B cell (primary cell): ENCODE data around the gene SYCE3. TPM values are rescaled to one million over a fixed set of nuclear protein-coding genes. Genes with fewer than 3 reads are reported as not detected.

Experiments
- ATAC-seq: fragments of 200-7000 bp; cut with Tn5 transposase; one replicate; pipeline ENCODE4 v1.10.0; 2021; ENCODE audit warnings: low read depth, mild to moderate bottlenecking, moderate number of reproducible peaks, moderate library complexity
- CTCF ChIA-PET: fragments of 350-600 bp; sonication (Branson Sonifier 250); formaldehyde crosslinking; loops from one replicate; lab custom pipeline; 2021; ENCODE audit warnings: antibody characterized with exemption, inconsistent platforms; lab: Charles Lee
- POLR2A ChIA-PET: fragments of 350-600 bp; sonication (Branson Sonifier 250); formaldehyde crosslinking; loops from one replicate; lab custom pipeline; 2021; ENCODE audit warnings: antibody characterized with exemption; lab: Charles Lee
- DNase-seq: peaks from one replicate; pipeline ENCODE4 v3.0.0; 2013
- H2AFZ ChIP-seq: 2 replicates; pipeline ENCODE4 v1.6.1; 2012; ENCODE audit warnings: mild to moderate bottlenecking, low read depth, low read length; ENCODE audit not compliant: insufficient read depth, poor library complexity, severe bottlenecking
- H3K27ac ChIP-seq, 2 donors: 1 replicate in 1 of 2; 2 replicates in 1 of 2; pipeline ENCODE4 v1.5.1; 2012 to 2013; ENCODE audit warnings: low read length in 2 of 2, mild to moderate bottlenecking in 2 of 2, moderate library complexity in 1 of 2
- H3K27me3 ChIP-seq, 4 experiments: fragments of 200-600 bp in 1 of 4; sonication (generic) in 1 of 4; replicated peaks in 1 of 4; 1 replicate in 2 of 4; 2 replicates in 2 of 4; pipeline versions ENCODE4 v1.6.1 to v1.7.0; 2013 to 2016; ENCODE audit warnings: low read length in 3 of 4, mild to moderate bottlenecking in 2 of 4, mixed read lengths in 1 of 4, moderate library complexity in 1 of 4; ENCODE audit not compliant: insufficient read depth in 4 of 4, control insufficient read depth in 3 of 4; ENCODE audit errors: control extremely low read depth in 1 of 4
- H3K36me3 ChIP-seq, 2 experiments: replicated peaks in 1 of 2; 1 replicate in 1 of 2; 2 replicates in 1 of 2; pipeline versions ENCODE4 v1.6.1 to v1.7.1; 2013; ENCODE audit warnings: low read length in 1 of 2; ENCODE audit not compliant: insufficient read depth in 2 of 2, control insufficient read depth in 1 of 2; ENCODE audit errors: control extremely low read depth in 1 of 2, extremely low read depth in 1 of 2
- H3K4me1 ChIP-seq, 2 donors: fragments of 200-600 bp in 1 of 2; sonication (generic) in 1 of 2; 1 replicate in 1 of 2; 2 replicates in 1 of 2; pipeline versions ENCODE4 v1.5.1 to v1.6.1; 2013 to 2017; ENCODE audit warnings: low read length in 2 of 2; ENCODE audit not compliant: control insufficient read depth in 2 of 2, insufficient read depth in 2 of 2
- H3K4me2 ChIP-seq: replicated peaks from 2 replicates; pipeline ENCODE3; 2012; ENCODE audit warnings: mild to moderate bottlenecking, low read depth, low read length; ENCODE audit not compliant: poor library complexity, severe bottlenecking
- H3K4me3 ChIP-seq, 5 experiments: fragments of 200-600 bp in 1 of 5; sonication (generic) in 1 of 5; 1 replicate in 3 of 5; 2 replicates in 2 of 5; pipeline versions ENCODE4 v1.5.1 to v1.7.0; 2011 to 2016; ENCODE audit warnings: low read length in 4 of 5, mild to moderate bottlenecking in 4 of 5, low read depth in 2 of 5, control low read depth in 1 of 5, moderate library complexity in 1 of 5; ENCODE audit not compliant: insufficient read depth in 1 of 5; ENCODE audit errors: control extremely low read depth in 1 of 5, extremely low read depth in 1 of 5
- H3K79me2 ChIP-seq: fragments of 200-600 bp; sonication (generic); one replicate; pipeline ENCODE4 v1.6.0; 2016; ENCODE audit warnings: low read length; ENCODE audit not compliant: control insufficient read depth, insufficient read depth
- H3K9ac ChIP-seq: fragments of 200-600 bp; sonication (generic); 2 replicates; pipeline ENCODE4 v1.6.1; 2017; ENCODE audit warnings: mild to moderate bottlenecking, low read length, moderate library complexity
- H3K9me3 ChIP-seq, 3 donors: one replicate each; pipeline versions ENCODE4 v1.6.1 to v1.7.1; 2013; ENCODE audit warnings: low read length in 2 of 3; ENCODE audit not compliant: control insufficient read depth in 2 of 3, insufficient read depth in 1 of 3; ENCODE audit errors: control extremely low read depth in 1 of 3
- H4K20me1 ChIP-seq: 2 replicates; pipeline ENCODE4 v1.6.0; 2012; ENCODE audit warnings: mild to moderate bottlenecking, low read length; ENCODE audit not compliant: insufficient read depth, control insufficient read depth, poor library complexity, severe bottlenecking
- H3K27ac Mint-ChIP-seq: one replicate; pipeline ENCODE4 v1.8.0; 2021; ENCODE audit warnings: mixed read lengths
- H3K27me3 Mint-ChIP-seq: one replicate; pipeline ENCODE4 v1.8.0; 2021; ENCODE audit warnings: mixed read lengths
- H3K4me1 Mint-ChIP-seq: one replicate; pipeline ENCODE4 v1.8.0; 2021; ENCODE audit warnings: mixed read lengths
- H3K4me3 Mint-ChIP-seq: one replicate; pipeline ENCODE4 v1.8.0; 2021; ENCODE audit warnings: mixed read lengths
- H3K9me3 Mint-ChIP-seq: one replicate; pipeline ENCODE4 v1.8.0; 2022; ENCODE audit warnings: mixed read lengths; ENCODE audit not compliant: insufficient read depth
- CTCF ChIP-seq: fragments of 200-600 bp; IDR thresholded peaks from one replicate; pipeline ENCODE4 v1.8.0; 2022; ENCODE audit warnings: antibody characterized with exemption, mild to moderate bottlenecking
- EZH2 ChIP-seq: IDR thresholded peaks from 2 replicates; pipeline ENCODE4 v1.6.1; 2012; ENCODE audit warnings: borderline replicate concordance, low read depth, mild to moderate bottlenecking, moderate library complexity, low read length; ENCODE audit not compliant: insufficient read depth, poor library complexity, severe bottlenecking
- WGBS: methylation state at CpG from one replicate; pipeline ENCODE4 v1.1.5; 2013; ENCODE audit warnings: missing lambda C conversion rate; ENCODE audit not compliant: insufficient coverage; 5-methylcytosine and 5-hydroxymethylcytosine counted together
- intact Hi-C: fragments of 100-400 bp; cut with micrococcal nuclease; formaldehyde crosslinking; loops from one replicate; pipeline ENCODE4 v1.10.0; 2022
- polyA plus RNA-seq: library from polyadenylated mRNA; depleted of rRNA; stranded (reverse); fragments of >200 nt; gene quantifications from 2 replicates; pipeline ENCODE4 v1.2.3, GENCODE V29; 2012
- total RNA-seq, 2 donors: library from RNA; stranded (reverse); fragments of 120-200 nt in 1 of 2; gene quantifications; 1 replicate in 1 of 2; 2 replicates in 1 of 2; pipeline versions ENCODE4 v1.2.3 to v1.2.4, GENCODE V29; 2013 to 2022

Gene SYCE3
- total and polyA plus RNA-seq, 2 donors (not counting 1 experiment from before 2014, with no cell fraction given), result not detected

- no peak overlapping the region for H2AFZ ChIP-seq
- H3K4me2 ChIP-seq, result no peak overlapping the region
- intact Hi-C loops, result no loop called here
- H4K20me1 ChIP-seq, result peaks cover 50% of the 10 kb centered on the region
- no peaks in the 10 kb centered on the region for H3K9me3 ChIP-seq
- DNase-seq (no peak), ATAC-seq (no peak)
- H3K4me3 ChIP-seq, result no peak overlapping the region
- no peaks in the 10 kb centered on the region for H3K9me3 Mint-ChIP-seq
- ChIA-PET POLR2A (interaction anchor here (1.9 kb wide), 1 partner anchor 10 kb away, joined by 4 read pairs; the partner anchor contains the start of genes LMF2 and NCAPH2), CTCF (interaction anchor here (1.1 kb wide), 1 partner anchor 20 kb away, joined by 3 read pairs; no protein-coding TSS in a partner anchor)
- H3K27ac Mint-ChIP-seq, result no peak overlapping the region
- no peak overlapping the region for H3K9ac ChIP-seq
- no peak for TF ChIP-seq CTCF
- TF ChIP-seq EZH2, result no peak
- peaks cover 0 to 55% of the 10 kb centered on the region in 2 experiments for H3K36me3 ChIP-seq
- H3K4me1 Mint-ChIP-seq, result peaks cover 2% of the 10 kb centered on the region
- H3K27me3 Mint-ChIP-seq, result no peaks in the 10 kb centered on the region
- no peaks in the 10 kb centered on the region for H3K4me1 ChIP-seq
- no peak overlapping the region for H3K4me3 Mint-ChIP-seq
- H3K79me2 ChIP-seq, result peaks cover 83% of the 10 kb centered on the region
- no peak overlapping the region for H3K27ac ChIP-seq
- WGBS, result 98% methylated on average over 19 of the region's 20 CpGs
- H3K27me3 ChIP-seq, result no peaks in the 10 kb centered on the region
Measured at GRCh38 chr22:50517495-50518260, 45.0 kb downstream of the SYCE3 start.

- H4K20me1 ChIP-seq, result peaks cover 55% of the 10 kb centered on the region
- DNase-seq (no peak), ATAC-seq (no peak)
- no peak overlapping the region for H3K27ac ChIP-seq
- no peaks in the 10 kb centered on the region for H3K27me3 ChIP-seq
- no peak overlapping the region for H2AFZ ChIP-seq
- H3K27ac Mint-ChIP-seq, result no peak overlapping the region
- no peak overlapping the region for H3K4me3 ChIP-seq
- H3K27me3 Mint-ChIP-seq, result no peaks in the 10 kb centered on the region
- H3K4me3 Mint-ChIP-seq, result no peak overlapping the region
- no peak overlapping the region for H3K4me2 ChIP-seq
- intact Hi-C loops, result no loop called here
- CTCF ChIA-PET, result no interaction called here
- H3K79me2 ChIP-seq, result peaks cover 84% of the 10 kb centered on the region
- 96% methylated on average over 15 of the region's 16 CpGs for WGBS
- H3K9me3 Mint-ChIP-seq, result no peaks in the 10 kb centered on the region
- H3K4me1 Mint-ChIP-seq, result peaks cover 3% of the 10 kb centered on the region
- TF ChIP-seq EZH2 (no peak), CTCF (no peak)
- H3K36me3 ChIP-seq, result peaks cover 0 to 51% of the 10 kb centered on the region in 2 experiments
- POLR2A ChIA-PET, result no interaction called here
- no peak overlapping the region for H3K9ac ChIP-seq
- no peaks in the 10 kb centered on the region for H3K4me1 ChIP-seq
- H3K9me3 ChIP-seq, result no peaks in the 10 kb centered on the region
Measured at GRCh38 chr22:50516891-50517290, 45.8 kb downstream of the SYCE3 start.
